IMR-90 (cell line): ENCODE results near the gene MRM2.

Source experiments
- BHLHE40 ChIP-seq: fragments of 150-350 bp; IDR thresholded peaks from 2 replicates; pipeline ENCODE4 v1.6.1; 2016; ENCODE audit warnings: mild to moderate bottlenecking, low read depth, low read length
- CTCF ChIP-seq: conservative IDR thresholded peaks from 2 replicates; pipeline ENCODE4 v1.5.1; 2012; ENCODE audit warnings: mild to moderate bottlenecking, low read depth, low read length, improper control_type of control experiment
- FOS ChIP-seq: fragments of 150-350 bp; IDR thresholded peaks from 2 replicates; pipeline ENCODE4 v1.6.1; 2016; ENCODE audit warnings: low read depth, low read length
- MAFK ChIP-seq: IDR thresholded peaks from 2 replicates; pipeline ENCODE4 v1.6.1; 2012; ENCODE audit warnings: low read depth, low read length, improper control_type of control experiment
- MXI1 ChIP-seq: IDR thresholded peaks from 2 replicates; pipeline ENCODE4 v1.6.1; 2012; ENCODE audit warnings: low read depth, mild to moderate bottlenecking, low read length, moderate library complexity, borderline replicate concordance
- POLR2A ChIP-seq: IDR thresholded peaks from 2 replicates; pipeline ENCODE4 v1.6.1; 2012; ENCODE audit warnings: mild to moderate bottlenecking, low read depth, low read length
- RAD21 ChIP-seq: IDR thresholded peaks from 2 replicates; pipeline ENCODE4 v1.6.1; 2012; ENCODE audit warnings: low read length, improper control_type of control experiment
- RCOR1 ChIP-seq: IDR thresholded peaks from 2 replicates; pipeline ENCODE4 v1.6.1; 2012; ENCODE audit warnings: mild to moderate bottlenecking, low read length, improper control_type of control experiment; ENCODE audit not compliant: insufficient replicate concordance
- SMC3 ChIP-seq: fragments of 150-350 bp; IDR thresholded peaks from 2 replicates; pipeline ENCODE4 v1.6.1; 2016; ENCODE audit warnings: low read depth, mild to moderate bottlenecking, antibody characterized with exemption, low read length, moderate library complexity
- TF ChIP-seq, protein P1 (sequence below): fragments of 150-350 bp; IDR thresholded peaks from 2 replicates; pipeline ENCODE4 v1.6.1; 2016; ENCODE audit warnings: low read depth, mild to moderate bottlenecking, low read length, moderate library complexity, borderline replicate concordance

- TF ChIP-seq CTCF: no peak
- no peak for TF ChIP-seq RAD21
- TF ChIP-seq, protein P1, sequence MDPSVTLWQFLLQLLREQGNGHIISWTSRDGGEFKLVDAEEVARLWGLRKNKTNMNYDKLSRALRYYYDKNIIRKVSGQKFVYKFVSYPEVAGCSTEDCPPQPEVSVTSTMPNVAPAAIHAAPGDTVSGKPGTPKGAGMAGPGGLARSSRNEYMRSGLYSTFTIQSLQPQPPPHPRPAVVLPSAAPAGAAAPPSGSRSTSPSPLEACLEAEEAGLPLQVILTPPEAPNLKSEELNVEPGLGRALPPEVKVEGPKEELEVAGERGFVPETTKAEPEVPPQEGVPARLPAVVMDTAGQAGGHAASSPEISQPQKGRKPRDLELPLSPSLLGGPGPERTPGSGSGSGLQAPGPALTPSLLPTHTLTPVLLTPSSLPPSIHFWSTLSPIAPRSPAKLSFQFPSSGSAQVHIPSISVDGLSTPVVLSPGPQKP: no peak
- no peak for TF ChIP-seq POLR2A
- no peak for TF ChIP-seq MAFK
- TF ChIP-seq BHLHE40: no peak
- no peak for TF ChIP-seq MXI1
- no peak for TF ChIP-seq FOS
- no peak for TF ChIP-seq RCOR1
- TF ChIP-seq SMC3: no peak
Measured at GRCh38 chr7:2231992-2232765, 9.8 kb downstream of the MRM2 start.
